NT2/D1 (cell line): Measurements from ENCODE around the gene GPR157.

Source experiments
- YY1 ChIP-seq: IDR thresholded peaks from 2 replicates; pipeline ENCODE4 v1.6.1; 2011; ENCODE audit not compliant: insufficient read length, insufficient read depth
- ZNF274 ChIP-seq: IDR thresholded peaks from 2 replicates; pipeline ENCODE4 v1.6.1; 2011; ENCODE audit warnings: mild to moderate bottlenecking, low read depth, low read length

DNA sequence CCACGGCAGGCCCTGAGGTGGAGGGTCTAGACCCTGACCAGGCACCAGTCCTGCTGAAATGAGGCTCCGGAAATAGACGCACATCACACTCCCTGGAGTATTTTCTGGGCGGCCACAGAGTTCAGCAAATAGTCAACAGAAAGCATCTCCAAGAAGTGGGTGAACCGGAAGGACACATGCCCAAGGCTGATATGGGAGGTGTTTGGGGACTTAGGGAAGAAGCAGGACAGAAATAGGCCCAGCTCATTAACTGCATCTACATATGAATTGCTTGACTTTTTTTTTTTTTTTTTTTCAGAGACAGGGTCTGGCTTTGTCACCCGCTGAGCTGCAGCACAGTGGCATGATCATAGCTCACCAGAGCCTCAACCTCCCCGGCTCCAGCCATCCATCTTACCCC, 36.5 kb upstream of the GPR157 start:
- no peak for TF ChIP-seq ZNF274
- TF ChIP-seq YY1 = no peak
